Measurements from ENCODE around the gene SIX3.

The SIX3 gene

GRCh38 chr2:44994377-44994776, 52.9 kb downstream of the SIX3 start:
- DNase-seq (ENCODE audit: low read depth, low spot score), result no peak

Data from astrocyte of the hippocampus (primary cell).